NCI-H460 (cell line): ENCODE data around the gene GARIN5B. TPM values are rescaled to one million over a fixed set of nuclear protein-coding genes. Genes with fewer than 3 reads are reported as not detected.

Source experiments
- DNase-seq: peaks from one replicate; pipeline ENCODE4 v3.0.0-alpha.2; 2016; ENCODE audit warnings: low read depth; ENCODE audit errors: extremely low read depth
- total RNA-seq: library from RNA; depleted of rRNA; stranded (reverse); fragments of >200 nt; shearing (Covaris generic); gene quantifications from 2 replicates; pipeline ENCODE4 v1.2.3, GENCODE V29; 2014

The GARIN5B gene
- total RNA-seq, 1 experiment from 2014 or later: not detected

- DNase-seq: no peak
Measured at GRCh38 chr19:55352549-55353145, 10.4 kb downstream of the GARIN5B start.

- no peak for DNase-seq
Measured at GRCh38 chr19:55352040-55352439, 11.0 kb downstream of the GARIN5B start.

- DNase-seq: no peak
Measured at GRCh38 chr19:55350620-55351315, 12.3 kb downstream of the GARIN5B start.

GRCh38 chr19:55348317-55349034 is 14.6 kb downstream of the GARIN5B start:
- no peak for DNase-seq

GRCh38 chr19:55347442-55348009 is 15.5 kb downstream of the GARIN5B start:
- DNase-seq: no peak

- DNase-seq: no peak
Measured at GRCh38 chr19:55346725-55347441, 16.2 kb downstream of the GARIN5B start.

GRCh38 chr19:55345818-55346724 is 17.0 kb downstream of the GARIN5B start:
- no peak for DNase-seq

GRCh38 chr19:55345101-55345817 is 17.8 kb downstream of the GARIN5B start:
- DNase-seq: no peak

- no peak for DNase-seq
Measured at GRCh38 chr19:55344444-55344843, 18.6 kb downstream of the GARIN5B start.

GRCh38 chr19:55341595-55342531 is 21.2 kb downstream of the GARIN5B start:
- DNase-seq: no peak

- DNase-seq: no peak
Measured at GRCh38 chr19:55341171-55341588, 21.9 kb downstream of the GARIN5B start.

- DNase-seq: no peak
Measured at GRCh38 chr19:55340784-55341147, 22.3 kb downstream of the GARIN5B start.

- DNase-seq: no peak
Measured at GRCh38 chr19:55339889-55340783, 22.9 kb downstream of the GARIN5B start.

- DNase-seq: peak; percentile 100
Measured at GRCh38 chr19:55339105-55339888, 23.8 kb downstream of the GARIN5B start, which contains the start of gene KMT5C. Gene KMT5C (plus strand): TSS chr19:55339876. CDS start chr19:55341937, 2,061 bp downstream.

- no peak for DNase-seq
Measured at GRCh38 chr19:55336101-55336500, 27.0 kb downstream of the GARIN5B start.

- no peak for DNase-seq
Measured at GRCh38 chr19:55333870-55334269, 29.2 kb downstream of the GARIN5B start.
